Measurements from ENCODE around the gene AHNAK.
A peak's percentile ranks its signal among the peaks of the same experiment; 100 is the strongest.
"Not testable (repeated sequence)": the region's sequence is repeated elsewhere in the genome, so short reads cannot be mapped to it uniquely, and the experiment has no call there.

The AHNAK gene

DNA sequence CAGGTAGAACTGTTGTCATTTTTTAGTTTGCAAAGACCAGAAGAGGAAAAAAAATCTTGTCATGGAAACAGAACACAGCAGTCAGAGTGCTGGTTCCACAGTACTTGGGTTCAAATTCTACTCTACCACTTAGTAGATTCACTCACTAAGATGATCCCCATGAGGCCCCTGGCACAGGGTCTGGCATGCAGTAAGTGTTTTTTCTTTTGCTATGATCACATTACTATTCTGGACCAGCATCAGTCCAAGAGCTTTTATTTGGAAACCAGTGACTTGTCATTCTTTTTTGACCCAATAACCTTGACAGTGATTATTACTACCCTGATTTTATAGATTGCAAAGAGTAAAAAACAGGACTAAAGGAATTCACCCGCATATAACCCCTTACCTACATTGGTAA lies 23.0 kb upstream of the AHNAK start:
- in situ Hi-C loops (cut with MboI; ENCODE audit: low sequenced_read_pairs, unreplicated experiment) = no loop called here
- TF ChIP-seq, protein P1, sequence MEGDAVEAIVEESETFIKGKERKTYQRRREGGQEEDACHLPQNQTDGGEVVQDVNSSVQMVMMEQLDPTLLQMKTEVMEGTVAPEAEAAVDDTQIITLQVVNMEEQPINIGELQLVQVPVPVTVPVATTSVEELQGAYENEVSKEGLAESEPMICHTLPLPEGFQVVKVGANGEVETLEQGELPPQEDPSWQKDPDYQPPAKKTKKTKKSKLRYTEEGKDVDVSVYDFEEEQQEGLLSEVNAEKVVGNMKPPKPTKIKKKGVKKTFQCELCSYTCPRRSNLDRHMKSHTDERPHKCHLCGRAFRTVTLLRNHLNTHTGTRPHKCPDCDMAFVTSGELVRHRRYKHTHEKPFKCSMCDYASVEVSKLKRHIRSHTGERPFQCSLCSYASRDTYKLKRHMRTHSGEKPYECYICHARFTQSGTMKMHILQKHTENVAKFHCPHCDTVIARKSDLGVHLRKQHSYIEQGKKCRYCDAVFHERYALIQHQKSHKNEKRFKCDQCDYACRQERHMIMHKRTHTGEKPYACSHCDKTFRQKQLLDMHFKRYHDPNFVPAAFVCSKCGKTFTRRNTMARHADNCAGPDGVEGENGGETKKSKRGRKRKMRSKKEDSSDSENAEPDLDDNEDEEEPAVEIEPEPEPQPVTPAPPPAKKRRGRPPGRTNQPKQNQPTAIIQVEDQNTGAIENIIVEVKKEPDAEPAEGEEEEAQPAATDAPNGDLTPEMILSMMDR (IDR thresholded peaks at IDR 0.05; ENCODE audit: borderline replicate concordance, control extremely low read depth, extremely low read depth, insufficient read depth, missing control alignments) = no peak
- DNase-seq (ENCODE audit: low spot score) = no peak

DNA sequence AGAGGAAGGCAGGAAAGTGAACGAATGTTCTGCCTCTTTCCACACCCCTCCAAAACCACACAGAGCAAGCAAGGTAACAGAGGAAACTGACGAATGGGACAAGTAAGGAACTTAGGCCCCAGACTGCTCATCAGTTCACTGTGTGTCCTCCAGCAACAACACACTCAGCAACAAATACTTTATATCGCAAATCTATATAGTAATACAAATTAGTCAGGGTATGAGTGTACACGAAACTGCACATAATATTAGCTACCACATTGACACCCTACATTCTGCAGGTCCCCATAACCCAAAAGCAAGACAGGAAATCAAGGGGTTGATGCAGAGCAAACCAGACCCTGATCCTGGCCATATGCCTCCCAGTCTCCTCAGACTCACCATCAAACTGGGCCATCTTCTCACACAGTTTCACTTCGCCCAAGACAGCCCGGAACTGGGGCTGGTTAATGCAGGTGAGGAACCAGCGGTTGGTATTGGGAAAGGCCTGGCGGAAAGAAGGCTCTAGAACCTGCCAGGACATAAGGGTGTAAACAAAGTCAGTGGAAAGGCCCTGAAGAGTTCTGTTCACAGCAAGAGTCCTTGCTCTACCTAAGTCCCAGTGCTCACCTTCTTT lies 20.5 kb upstream of the AHNAK start:
- in situ Hi-C loops (cut with MboI; ENCODE audit: low sequenced_read_pairs, unreplicated experiment) = no loop called here
- no peak for DNase-seq (ENCODE audit: low spot score)
- TF ChIP-seq, protein P1 (IDR thresholded peaks at IDR 0.05; ENCODE audit: borderline replicate concordance, control extremely low read depth, extremely low read depth, insufficient read depth, missing control alignments) = no peak

DNA sequence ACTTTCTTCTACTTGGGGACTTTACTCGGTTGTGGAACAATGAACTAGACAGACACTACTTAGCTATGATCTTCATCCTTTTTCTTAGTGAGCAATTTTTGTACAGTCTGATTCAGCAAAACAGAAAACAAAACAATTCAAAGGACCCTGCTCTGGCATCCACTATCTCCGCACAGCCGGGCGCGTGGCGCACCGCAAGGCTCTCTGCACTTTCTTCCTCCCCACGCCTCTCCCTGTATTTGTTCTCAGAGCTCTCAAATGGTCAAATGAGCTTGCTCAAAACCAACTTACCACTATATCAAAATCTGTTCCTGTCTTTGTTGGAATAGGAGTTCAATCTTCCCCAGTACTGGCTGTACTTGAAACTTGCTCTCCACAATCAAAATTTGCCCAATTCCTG lies 19.6 kb upstream of the AHNAK start:
- no peak for DNase-seq (ENCODE audit: low spot score)
- in situ Hi-C loops (cut with MboI; ENCODE audit: low sequenced_read_pairs, unreplicated experiment) = no loop called here
- TF ChIP-seq, protein P1 (IDR thresholded peaks at IDR 0.05; ENCODE audit: borderline replicate concordance, control extremely low read depth, extremely low read depth, insufficient read depth, missing control alignments) = no peak

DNA sequence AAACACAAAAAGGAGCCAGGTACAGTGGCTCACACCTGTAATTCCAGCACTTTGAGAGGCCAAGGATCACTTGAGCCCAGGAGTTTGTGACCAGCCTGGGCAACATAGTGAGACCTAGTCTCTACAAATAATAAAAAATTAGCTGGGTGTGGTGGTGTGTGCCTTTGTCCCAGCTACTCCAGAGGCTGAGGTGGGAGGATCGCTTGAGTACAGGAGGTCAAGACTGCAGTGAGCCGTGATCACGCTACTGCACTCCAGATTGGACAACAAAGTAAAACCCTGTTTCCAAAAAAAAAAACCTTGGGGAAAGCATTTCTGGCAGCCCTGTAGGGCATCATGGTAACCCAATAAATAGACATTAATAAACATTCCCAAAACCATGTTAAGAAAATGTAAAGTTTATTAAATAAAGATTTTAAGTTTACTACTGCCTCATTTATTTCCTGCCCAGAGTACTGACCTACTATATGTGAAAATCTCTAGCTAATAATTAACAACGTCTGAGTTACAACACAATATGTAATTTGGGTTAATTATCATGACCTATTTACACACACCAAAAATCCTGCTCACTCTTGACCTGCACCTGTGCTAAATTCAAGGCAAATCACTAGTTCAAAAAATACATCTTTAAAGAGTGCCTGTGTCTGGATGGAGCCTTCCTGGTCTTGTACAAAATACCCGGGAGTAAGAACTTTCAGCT lies 18.6 kb upstream of the AHNAK start:
- TF ChIP-seq, protein P1 (IDR thresholded peaks at IDR 0.05; ENCODE audit: borderline replicate concordance, control extremely low read depth, extremely low read depth, insufficient read depth, missing control alignments) = no peak
- no peak for DNase-seq (ENCODE audit: low spot score)
- in situ Hi-C loops (cut with MboI; ENCODE audit: low sequenced_read_pairs, unreplicated experiment) = no loop called here

DNA sequence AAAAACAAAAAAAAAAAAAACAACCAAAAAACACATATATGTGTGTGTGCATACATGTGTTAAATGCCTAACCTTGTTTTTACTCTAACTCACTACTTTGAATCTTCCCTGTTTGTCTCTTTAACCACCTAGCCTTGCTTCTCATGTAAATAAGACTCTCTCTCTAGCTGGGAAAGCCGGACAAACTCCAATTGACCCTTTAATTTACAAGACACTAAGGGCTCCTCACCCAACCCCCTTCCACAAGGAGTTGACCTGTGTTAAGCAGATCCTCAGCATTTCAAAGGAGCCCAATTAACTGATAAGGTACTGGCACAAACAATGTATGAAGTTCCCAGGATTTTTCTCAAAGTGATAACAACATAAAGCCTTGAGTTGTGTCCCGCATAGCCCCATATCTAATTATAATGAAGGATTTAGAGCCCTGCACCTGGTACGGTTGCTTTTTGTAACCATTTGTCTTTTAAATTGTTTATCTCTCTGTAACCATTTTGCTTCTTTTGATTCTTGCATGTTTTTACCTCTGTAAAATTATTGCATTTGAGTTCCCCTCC lies 15.1 kb upstream of the AHNAK start:
- DNase-seq (ENCODE audit: low spot score); in situ Hi-C loops (cut with MboI; ENCODE audit: low sequenced_read_pairs, unreplicated experiment): not testable (repeated sequence)

DNA sequence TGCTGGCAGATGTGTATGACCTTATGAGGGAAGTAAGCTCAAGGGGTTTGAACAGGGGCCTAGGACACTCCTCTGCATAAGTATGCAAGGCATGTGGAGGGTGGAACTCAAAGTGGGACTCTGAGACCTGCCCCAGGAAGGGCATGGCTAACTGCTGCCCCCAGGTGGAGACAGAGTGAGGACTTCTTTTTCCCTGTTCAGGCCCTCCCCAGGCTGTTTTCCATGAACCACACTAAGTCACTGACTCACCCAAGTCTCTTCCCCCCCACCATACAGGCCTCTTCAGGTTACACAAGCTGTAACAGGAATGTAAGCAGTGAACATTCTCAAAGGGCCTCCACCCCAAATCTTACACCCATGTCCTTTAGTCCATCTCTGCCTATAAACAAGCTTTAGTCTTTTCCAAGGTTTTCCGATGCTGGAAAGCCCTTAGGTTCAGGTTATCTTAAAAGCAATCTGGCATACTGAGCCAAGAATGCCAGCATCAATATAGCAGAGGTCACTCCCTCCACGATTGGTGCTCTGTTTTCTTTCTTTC lies 14.0 kb upstream of the AHNAK start:
- TF ChIP-seq, protein P1 (IDR thresholded peaks at IDR 0.05; ENCODE audit: borderline replicate concordance, control extremely low read depth, extremely low read depth, insufficient read depth, missing control alignments) = peak; percentile 65
- in situ Hi-C loops (cut with MboI; ENCODE audit: low sequenced_read_pairs, unreplicated experiment) = no loop called here
- no peak for DNase-seq (ENCODE audit: low spot score)

DNA sequence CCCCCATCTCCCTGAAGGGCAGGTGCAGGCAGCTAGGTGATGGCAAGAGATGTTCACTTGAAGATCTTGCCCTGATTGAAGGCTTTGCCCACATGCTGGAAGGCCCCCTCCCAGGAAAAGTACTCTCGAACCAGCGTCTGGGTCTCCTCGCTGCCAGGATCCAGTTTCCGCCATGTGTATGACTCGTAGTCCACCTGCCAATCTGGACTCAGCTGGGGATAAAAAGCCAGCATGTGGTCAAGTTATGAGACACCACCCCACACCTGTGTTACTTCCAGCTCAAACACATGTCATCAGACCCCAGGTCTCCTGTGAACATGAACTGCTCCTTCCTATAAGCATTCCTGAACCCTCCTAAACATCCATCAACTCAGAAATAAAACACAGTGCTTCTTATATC lies 13.0 kb upstream of the AHNAK start:
- DNase-seq (ENCODE audit: low spot score); in situ Hi-C loops (cut with MboI; ENCODE audit: low sequenced_read_pairs, unreplicated experiment): not testable (repeated sequence)
